Spleen (tissue), 7 donors: ENCODE results near the gene PINK1.

Source experiments
- CTCF ChIP-seq, 11 experiments: fragments of 200-600 bp in 7 of 11; fragments of 450-650 bp in 4 of 11; sonication (generic) in 4 of 11; IDR thresholded peaks in 8 of 11; conservative IDR thresholded peaks in 3 of 11; 1 replicate in 7 of 11; 2 replicates in 4 of 11; pipeline versions ENCODE4 v1.4.0 to v1.8.0; 2016 to 2021; ENCODE audit warnings: antibody characterized with exemption in 11 of 11, inconsistent platforms in 4 of 11, mild to moderate bottlenecking in 1 of 11
- POLR2A ChIP-seq, 3 donors: fragments of 450-650 bp; IDR thresholded peaks; one replicate each; pipeline ENCODE4 v1.5.1; 2017; ENCODE audit warnings: antibody characterized with exemption in 3 of 3, mild to moderate bottlenecking in 1 of 3
- POLR2AphosphoS5 ChIP-seq, 3 donors: sonication (generic); formaldehyde crosslinking; IDR thresholded peaks; one replicate each; pipeline ENCODE4 v1.5.1; 2017; ENCODE audit warnings: antibody characterized with exemption in 3 of 3
- donor health status: DM: no; HTN: no; CAD: no; lungs with moderate emphysema.
- donor health status: DM: no; HTN: no; CAD: no.
- donor health status: DM: no; HTN: no; CAD: no.

GRCh38 chr1:20588634-20589225, 44.5 kb upstream of the PINK1 start, which contains the start of gene CDA:
- TF ChIP-seq CTCF (IDR thresholded peaks at IDR 0.05 in 8 of 11, conservative IDR thresholded peaks at IDR 0.05 in 3 of 11) = no peak
- TF ChIP-seq POLR2A (IDR thresholded peaks at IDR 0.05) = no peak
- peak in 2 of 3 donors; percentile 33 to 62 for TF ChIP-seq POLR2AphosphoS5 (IDR thresholded peaks at IDR 0.05)
